DMS53 treated with DMSO at 0.1 percent for 48 hours (cell line): ENCODE measurements around the gene ARHGAP26.

Experiments
- DNase-seq: peaks from one replicate; lab custom pipeline; 2025; ENCODE audit not compliant: unreplicated experiment; lab: John Stamatoyannopoulos, UW

The ARHGAP26 gene, protein sequence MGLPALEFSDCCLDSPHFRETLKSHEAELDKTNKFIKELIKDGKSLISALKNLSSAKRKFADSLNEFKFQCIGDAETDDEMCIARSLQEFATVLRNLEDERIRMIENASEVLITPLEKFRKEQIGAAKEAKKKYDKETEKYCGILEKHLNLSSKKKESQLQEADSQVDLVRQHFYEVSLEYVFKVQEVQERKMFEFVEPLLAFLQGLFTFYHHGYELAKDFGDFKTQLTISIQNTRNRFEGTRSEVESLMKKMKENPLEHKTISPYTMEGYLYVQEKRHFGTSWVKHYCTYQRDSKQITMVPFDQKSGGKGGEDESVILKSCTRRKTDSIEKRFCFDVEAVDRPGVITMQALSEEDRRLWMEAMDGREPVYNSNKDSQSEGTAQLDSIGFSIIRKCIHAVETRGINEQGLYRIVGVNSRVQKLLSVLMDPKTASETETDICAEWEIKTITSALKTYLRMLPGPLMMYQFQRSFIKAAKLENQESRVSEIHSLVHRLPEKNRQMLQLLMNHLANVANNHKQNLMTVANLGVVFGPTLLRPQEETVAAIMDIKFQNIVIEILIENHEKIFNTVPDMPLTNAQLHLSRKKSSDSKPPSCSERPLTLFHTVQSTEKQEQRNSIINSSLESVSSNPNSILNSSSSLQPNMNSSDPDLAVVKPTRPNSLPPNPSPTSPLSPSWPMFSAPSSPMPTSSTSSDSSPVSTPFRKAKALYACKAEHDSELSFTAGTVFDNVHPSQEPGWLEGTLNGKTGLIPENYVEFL

DNA sequence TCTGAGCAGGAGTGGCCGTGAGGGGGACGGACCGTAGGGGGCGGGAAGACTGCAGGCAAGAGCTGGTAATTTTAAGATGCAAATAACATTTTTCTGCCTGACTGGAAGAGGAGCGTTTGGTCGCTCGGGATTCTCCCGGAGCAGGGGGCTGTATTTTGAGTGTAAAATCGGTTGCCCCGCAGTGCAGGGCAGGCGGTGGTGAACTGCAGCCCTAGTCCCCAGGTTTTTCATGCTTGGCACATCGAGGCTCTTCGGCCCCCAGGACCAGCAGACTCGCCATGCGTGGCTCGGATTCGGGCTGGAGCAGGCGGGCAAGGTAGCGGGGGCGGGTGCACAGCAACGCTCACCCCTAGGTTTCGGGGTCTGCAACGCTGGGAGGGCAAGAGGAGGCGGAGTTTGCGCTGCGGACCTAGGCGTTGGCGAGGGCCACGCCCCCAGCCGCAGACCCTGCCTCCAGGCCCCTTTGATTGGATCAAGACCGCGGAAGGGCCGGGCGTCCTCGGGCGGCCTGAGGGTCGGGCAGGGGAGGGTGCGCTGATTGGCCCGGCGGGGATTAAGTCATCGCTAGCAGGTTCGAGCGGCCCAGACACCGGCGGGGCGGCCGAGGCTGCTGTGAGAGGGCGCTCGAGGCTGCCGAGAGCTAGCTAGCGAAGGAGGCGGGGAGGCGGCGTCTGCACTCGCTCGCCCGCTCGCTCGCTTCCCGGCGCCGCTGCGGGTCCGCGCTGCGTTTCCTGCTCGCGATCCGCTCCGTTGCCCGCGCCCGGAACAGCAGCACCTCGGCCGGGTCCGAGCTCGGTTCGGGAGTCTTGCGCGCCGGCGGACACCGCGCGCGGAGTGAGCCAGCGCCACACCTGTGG is at the start of gene ARHGAP26:
ARHGAP26 (plus strand) TSS at position 585 of the 857 bp plus-strand sequence. CDS start 385 bp downstream, outside the sequence.
- peak; percentile 94 for DNase-seq

- DNase-seq: peak; percentile 97
Observed at GRCh38 chr5:142720641-142721271, 49.4 kb upstream of the ARHGAP26 start.

DNA sequence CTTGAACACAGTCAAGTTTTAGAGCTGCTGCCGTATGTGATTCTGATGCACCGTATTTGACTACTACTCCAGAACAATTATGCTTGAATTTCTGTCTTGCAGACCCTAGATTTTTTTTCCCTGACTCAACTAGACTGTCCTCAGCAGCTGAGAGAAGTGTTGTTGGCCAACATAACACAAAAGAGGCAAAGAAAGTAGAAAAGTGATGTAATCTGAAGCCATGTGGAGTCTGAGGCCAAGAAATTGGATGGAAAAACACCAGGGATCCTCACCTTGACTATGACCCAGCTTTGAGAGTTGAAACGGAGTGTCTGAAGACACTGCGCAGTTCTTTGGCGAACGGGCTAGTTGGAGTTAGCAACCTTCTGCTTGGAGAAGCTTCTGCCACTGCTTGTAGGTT is 48.0 kb upstream of the ARHGAP26 start:
- DNase-seq: no peak

DNA sequence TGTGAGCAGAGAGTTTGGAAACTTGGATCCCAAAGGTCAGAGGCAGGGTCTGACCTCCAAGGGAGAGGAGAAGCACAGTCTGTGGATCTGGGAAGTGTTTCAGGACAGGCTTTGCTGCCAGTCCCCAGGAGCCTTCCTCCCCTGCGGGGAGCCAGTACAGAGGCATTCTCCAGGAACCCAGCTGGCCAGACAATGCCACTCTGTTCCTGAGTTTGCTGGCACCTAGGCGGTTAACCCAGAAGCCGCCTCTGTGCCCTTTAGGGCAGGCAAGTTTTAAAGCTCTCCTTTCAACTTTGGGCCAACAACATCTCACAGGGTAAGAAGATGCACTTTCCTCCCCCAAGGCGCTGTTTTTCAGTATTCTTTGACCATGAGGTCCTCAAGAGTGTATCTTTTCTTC is 47.3 kb upstream of the ARHGAP26 start:
- no peak for DNase-seq

DNA sequence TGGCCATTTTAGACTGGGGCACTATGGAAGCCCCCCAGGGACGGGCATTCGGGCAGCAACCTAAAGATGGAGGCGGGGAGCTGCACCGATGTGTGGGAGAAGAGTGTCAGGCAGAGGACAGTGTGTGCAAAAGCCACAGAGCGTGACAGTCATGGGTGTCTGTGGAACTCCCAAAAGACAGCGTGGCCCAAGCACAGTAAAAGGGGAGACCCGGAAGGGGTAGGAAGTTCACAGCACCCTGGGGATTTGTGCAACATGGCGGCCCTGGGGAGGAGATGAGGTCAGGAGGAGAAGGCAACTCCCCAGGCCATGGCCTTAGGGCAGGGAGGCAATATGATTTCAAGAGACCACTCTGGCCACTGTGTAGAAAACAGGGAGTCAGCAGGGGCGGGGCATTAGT is 45.4 kb upstream of the ARHGAP26 start:
- no peak for DNase-seq

DNA sequence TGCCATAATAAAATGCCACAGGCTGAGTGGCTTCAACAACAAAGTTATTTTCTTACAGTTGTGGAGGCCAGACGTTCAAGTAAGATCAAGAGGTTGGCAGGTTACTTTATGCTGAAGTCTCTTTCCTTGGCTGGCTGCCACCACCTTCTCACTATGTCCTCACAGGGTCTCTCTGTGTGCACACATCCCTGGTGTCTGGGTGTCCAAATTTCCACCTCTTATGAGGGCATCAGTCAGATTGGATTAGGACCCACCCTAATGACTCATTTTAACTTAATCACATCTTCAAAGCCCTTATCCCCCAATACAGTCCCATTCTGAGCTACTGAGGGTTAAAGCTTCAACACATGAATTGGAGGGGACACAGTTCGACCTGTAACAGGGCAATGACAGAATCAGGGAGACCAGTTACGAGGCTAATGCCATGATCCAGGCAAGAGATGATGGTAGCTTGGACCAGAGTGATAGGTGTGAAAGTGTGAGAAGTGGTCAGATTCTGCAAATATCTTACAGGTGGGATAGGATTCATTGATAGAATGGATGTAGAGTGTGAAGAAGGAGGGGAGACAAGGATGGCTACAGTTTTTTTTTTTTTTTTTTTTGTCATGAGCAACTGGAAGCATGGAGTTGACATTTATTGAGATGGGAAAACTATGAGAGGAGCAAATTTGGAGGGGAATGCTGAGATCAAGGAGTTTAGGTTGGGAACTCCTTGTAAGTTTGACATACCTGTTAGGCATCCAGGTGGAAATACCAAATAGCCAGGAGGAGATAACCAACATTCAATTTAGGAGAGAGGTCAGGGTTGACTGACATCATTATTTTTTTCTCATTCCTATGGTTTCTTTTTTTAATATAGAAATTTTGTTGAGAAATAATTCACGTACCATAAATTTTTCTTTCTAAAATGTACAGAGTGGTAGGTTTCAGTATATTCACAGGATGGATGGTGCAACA is 44.7 kb upstream of the ARHGAP26 start:
- no peak for DNase-seq

DNA sequence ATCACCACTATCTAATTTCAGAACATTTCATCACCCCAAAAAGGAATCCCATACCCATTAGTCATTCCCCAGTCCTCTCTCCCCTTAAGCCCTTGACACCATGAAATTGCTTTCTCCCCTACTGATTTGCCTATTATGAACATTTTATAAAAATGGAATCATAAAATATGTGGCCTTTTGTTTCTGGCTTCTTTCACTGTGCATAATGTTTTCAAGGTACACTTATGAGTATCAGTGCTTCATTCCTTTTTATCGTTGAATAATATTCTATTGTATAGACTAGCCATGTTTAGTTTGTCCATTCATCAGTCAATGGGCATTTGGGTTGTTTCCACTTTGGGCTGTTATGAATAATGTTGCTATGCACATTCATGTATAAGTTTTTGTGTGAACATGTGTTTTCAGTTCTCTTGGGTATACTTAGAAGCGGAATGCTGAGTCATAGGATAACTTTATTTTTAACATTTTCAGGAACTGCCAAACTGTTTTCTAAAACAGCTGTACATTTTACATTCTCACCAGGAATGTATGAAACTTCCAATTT is 43.9 kb upstream of the ARHGAP26 start:
- DNase-seq: no peak

DNA sequence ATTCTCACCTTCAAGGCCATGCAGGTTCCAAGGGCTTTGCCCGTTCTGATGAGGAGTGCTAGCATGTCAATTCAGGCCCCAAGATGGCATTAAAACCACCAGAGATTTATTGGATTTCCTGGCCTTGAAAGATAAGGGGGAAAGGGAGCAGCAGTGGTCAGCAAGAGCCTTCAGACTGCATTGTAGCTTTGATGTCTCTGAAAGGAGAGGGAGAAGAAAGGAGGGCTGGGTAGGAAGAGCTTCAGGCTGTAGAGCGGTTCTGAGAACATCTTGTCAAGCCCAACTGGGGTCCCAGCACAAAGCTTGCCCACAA is 42.5 kb upstream of the ARHGAP26 start:
- no peak for DNase-seq

GRCh38 chr5:142735323-142736246 is 34.6 kb upstream of the ARHGAP26 start:
- DNase-seq: no peak

GRCh38 chr5:142736247-142736632 is 33.9 kb upstream of the ARHGAP26 start:
- no peak for DNase-seq

DNA sequence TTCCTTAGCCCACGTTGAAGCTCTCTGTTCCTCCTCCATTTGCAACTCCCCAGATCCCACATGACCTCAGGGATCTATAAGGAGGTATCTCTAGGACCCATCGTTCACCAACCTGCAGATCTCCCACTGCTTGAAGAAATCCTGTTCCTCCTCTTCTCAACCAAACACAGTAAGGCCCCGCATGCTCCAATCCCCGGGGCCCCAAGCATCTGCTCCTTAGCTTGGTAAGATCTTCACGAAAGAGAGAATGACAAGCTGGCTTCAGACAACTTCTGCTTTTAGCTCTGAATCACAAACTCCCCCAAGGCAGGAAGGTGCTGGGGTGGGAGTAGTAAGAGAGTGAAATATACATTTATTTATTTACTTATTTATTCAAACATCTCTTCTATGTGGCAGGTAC is 33.0 kb upstream of the ARHGAP26 start:
- no peak for DNase-seq

- DNase-seq: peak; percentile 96
Observed at GRCh38 chr5:142740474-142741242, 29.5 kb upstream of the ARHGAP26 start.

GRCh38 chr5:142743592-142744441 is 26.4 kb upstream of the ARHGAP26 start:
- DNase-seq: no peak

GRCh38 chr5:142745268-142745667 is 24.9 kb upstream of the ARHGAP26 start:
- no peak for DNase-seq

DNA sequence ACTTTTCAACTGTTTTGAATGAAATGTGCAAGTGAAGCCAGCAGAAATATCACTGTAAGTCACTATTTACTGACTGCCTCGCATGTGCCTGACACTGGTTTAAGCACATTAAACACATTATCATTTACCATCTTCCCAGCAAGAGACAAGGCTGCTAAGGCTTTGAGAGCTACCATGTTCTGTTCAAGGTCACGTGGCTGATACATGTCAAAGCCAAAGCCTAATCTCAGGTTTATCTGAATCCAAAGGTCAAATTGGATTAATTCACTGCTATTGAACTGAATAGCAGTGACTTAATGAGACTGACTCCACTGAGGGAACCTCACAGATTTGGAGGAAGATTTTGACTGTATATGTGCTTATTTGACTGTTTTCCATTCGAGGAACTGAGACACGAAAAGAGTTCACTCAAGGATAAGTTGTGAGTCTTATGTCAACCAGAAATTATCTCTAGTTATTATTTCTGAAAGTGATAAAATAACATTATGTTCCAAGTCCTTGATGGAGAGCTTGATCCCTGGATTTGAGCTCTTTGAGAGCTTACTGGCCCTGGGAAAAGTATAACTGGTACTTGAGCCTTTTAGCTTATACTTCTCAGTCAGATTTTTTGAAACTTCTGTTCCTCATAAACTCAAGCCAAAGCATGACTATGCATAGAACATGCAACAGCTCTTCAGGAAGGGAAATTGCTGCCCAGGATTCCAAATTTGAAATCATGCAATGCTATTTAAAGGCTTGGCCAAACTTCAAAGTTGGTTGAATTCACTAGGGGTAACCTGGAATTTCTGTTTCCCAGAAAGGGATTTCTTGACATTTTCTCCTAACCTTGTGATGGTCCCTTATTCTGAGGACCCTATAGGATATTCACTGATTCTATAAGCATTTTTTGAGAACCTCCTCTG is 23.4 kb upstream of the ARHGAP26 start:
- no peak for DNase-seq

DNA sequence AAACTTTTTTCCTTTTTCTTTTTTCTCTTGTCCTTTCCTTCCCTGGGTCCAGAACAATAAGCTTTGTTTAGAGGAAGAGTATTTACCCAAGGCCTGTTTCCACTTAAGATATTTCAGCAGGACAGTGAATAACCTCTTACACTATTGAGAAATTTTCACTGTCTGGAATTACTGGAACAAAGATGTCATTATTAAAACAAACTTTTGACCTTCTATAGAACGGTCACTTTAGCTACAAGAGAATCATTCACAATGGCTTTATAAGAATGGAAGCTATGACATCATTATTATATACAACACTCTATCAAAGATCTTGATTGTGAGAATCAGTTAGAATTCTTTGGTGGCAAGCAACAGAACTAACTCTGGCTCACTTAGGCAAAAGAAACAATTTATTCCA is 22.0 kb upstream of the ARHGAP26 start:
- DNase-seq: no peak
